Measurements from ENCODE around the gene FIBCD1. TPM values are rescaled to one million over a fixed set of nuclear protein-coding genes. Genes with fewer than 3 reads are reported as not detected.
"Not testable (repeated sequence)": the region's sequence is repeated elsewhere in the genome, so short reads cannot be mapped to it uniquely, and the experiment has no call there.

Gene FIBCD1
- total RNA-seq, 2 donors from 2014 or later = 1.0 to 2.2 TPM

- no peak for ATAC-seq
- no peak for DNase-seq
- intact Hi-C loops (cut with DNase I) = no loop called here
Measured at GRCh38 chr9:130917168-130917960, 21.7 kb downstream of the FIBCD1 start.

DNA sequence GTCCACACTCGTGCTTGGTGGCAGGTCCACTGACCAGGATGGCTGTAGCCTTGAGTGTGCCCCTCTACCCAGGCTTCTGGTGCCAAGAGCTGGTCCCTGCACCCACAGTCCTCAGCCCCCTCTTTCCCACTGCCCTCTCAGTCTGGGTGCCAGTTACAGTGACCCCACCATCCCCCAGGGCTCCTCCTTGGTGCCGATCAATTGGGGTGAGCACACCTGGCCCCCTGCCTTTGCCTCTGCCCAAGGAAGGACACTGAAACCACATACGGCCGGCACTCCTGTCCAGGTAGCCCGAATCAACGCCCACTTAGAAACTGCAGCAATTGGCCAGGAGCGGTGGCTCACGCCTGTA, 24.0 kb downstream of the FIBCD1 start:
- ATAC-seq (no peak), DNase-seq (no peak)
- intact Hi-C loops (cut with DNase I) = no loop called here

DNA sequence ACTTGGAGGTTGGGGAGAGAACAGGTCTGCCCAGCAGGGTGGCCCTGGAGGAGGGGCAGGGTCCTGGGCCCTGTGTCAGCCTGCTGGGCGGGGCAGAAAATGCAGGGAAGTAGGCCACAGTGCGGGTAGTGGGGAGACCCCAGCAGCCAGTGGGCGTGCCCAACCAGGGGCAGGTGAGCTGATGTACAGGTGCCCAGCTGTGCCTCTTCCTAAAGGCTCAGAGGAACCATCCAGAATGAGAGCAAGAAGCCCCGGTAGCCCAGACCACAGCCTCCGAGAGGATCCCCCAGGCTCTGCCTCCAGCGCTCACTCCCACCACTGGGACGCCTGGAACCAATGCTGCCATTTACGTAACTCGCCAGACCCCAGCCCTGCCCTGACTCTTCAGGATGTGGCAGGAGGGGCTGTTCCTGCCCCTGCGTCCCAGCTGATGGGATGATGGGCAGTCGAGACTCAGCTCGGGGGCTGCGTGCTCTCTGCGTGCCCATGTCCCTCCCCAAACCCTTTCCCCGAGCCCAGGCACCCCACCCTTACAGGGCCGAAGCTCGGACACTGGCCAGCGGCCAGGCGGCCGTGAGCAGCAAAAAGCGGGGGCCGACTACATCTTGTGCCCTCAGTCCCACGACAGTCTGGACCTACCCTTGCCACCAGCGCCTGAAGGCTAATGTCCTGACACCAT, 24.5 kb downstream of the FIBCD1 start:
- DNase-seq (no peak), ATAC-seq (no peak)
- intact Hi-C loops (cut with DNase I) = no loop called here

GRCh38 chr9:130913599-130914416, 25.2 kb downstream of the FIBCD1 start:
- no peak for DNase-seq
- intact Hi-C loops (cut with DNase I) = no loop called here
- ATAC-seq = no peak

DNA sequence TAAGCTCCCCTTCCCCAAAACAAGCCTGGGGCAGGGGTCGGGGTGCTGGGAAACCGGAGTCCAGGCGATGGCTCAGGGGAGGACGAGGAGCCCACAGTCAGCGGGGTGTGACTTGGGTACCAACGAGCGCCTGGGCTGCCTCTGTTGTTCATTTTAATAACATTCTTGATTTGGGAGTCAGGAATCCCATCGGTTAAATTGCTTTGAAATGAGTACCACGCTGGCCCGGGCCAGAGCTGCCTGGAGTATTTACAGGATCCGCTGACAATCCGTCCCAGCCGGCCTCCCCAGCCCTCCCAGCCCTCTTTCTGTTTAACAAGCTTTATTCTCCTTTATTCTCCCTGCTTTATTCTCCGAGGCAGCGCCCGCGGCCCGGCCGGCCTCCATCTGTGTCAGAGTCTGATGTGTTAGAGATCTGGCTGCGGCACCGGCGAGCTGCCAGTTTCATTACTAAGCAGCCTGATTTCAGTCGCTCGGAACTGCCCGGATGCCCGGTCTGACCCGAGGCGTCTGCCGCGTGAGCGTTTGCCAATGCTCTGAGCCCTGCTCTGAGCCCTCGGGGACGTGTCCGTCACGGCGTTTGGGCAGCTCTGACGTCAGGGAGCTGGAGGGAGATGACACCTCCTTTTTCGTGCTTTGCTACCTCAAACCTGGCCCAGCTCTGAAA, 26.0 kb downstream of the FIBCD1 start:
- DNase-seq (peak; percentile 62), ATAC-seq (peak; percentile 51 to 65)
- intact Hi-C loops (cut with DNase I) = no loop called here

- ATAC-seq = no peak
- intact Hi-C loops (cut with DNase I) = no loop called here
- DNase-seq = no peak
Measured at GRCh38 chr9:130911254-130912049, 27.6 kb downstream of the FIBCD1 start.

GRCh38 chr9:130910670-130911069, 28.4 kb downstream of the FIBCD1 start:
- ATAC-seq; DNase-seq; intact Hi-C loops (cut with DNase I): not testable (repeated sequence)

- intact Hi-C loops (cut with DNase I); ATAC-seq; DNase-seq: not testable (repeated sequence)
Measured at GRCh38 chr9:130910041-130910440, 29.0 kb downstream of the FIBCD1 start.

GRCh38 chr9:130908878-130909355, 30.1 kb downstream of the FIBCD1 start:
- intact Hi-C loops (cut with DNase I) = no loop called here
- no peak for ATAC-seq
- DNase-seq = no peak

GRCh38 chr9:130908146-130908877, 30.7 kb downstream of the FIBCD1 start:
- intact Hi-C loops (cut with DNase I) = no loop called here
- DNase-seq (no peak), ATAC-seq (no peak)

DNA sequence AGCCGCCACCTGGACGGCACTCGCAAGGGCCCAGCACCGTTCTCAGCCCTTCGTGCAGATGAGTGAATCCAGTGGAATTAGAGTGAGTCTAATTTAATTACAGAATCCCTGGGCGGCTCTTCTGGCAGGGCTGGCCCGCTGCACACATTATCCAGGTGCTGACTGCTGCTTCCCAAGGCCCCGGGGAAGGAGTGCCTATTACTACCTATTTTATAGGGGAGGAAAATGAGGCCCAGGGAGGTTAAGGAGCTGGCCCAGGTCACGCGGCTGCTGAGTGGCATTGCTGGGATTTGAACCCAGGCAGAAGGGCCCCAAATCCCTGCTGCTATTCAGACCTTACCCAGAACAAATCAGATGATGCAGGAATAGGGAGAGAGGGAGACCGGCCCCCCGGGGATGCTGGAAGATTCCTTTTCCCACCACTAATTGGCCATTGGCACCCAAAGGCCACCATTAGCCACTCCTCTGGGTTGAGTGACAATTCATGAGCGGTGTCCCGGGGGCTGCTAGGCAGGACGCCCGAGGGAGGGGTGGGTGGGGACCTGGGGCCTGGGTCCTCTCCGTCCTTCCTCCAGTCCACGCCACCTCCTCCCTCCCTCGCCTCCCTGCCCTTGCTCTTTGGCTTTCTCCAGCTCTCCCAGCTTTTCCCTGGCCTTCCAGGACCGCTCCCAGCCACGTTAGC, 32.2 kb downstream of the FIBCD1 start:
- DNase-seq = no peak
- no peak for ATAC-seq
- intact Hi-C loops (cut with DNase I) = no loop called here

DNA sequence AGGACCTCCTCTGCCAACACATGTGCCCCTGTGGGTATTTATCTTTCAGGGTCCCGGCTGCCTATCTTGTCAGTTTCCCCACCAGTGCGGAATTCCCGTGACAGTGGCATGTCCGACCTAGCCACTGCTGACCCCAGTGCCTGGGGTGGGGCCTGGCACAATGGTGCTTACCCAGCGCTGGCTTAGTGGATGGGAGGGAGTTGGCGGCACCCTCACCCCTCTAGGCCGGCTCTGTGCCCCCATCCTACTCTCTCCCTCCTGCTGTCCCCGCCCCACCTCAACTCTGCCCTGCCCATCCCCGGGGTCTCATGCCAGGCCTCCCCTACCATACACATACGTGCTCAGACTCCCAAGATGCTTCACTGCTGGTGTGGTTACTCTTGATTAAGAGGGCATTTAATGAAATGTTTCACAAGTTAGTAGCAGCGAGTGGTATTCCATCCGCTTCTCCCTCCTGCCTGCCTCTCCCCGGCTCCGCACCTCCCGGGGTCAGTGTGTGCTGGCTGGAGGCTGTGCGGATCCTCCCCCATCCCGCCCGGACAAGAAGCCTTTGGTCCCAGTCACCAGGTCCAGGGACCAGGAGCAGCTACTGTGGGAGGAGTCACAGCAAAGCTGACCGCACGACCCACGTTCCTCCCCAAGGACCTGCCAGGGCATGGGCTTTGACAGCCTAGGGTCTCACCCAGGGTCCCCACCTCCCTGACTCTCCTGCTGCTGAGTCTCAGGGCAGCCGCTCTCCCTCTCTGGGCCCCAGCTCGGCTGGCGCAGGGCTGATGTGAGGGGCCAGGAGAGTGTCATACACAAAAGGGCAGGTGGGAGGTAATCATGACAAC, 32.9 kb downstream of the FIBCD1 start:
- intact Hi-C loops (cut with DNase I) = no loop called here
- ATAC-seq (no peak), DNase-seq (no peak)

GRCh38 chr9:130905125-130905901, 33.7 kb downstream of the FIBCD1 start:
- intact Hi-C loops (cut with DNase I) = no loop called here
- no peak for ATAC-seq
- no peak for DNase-seq

DNA sequence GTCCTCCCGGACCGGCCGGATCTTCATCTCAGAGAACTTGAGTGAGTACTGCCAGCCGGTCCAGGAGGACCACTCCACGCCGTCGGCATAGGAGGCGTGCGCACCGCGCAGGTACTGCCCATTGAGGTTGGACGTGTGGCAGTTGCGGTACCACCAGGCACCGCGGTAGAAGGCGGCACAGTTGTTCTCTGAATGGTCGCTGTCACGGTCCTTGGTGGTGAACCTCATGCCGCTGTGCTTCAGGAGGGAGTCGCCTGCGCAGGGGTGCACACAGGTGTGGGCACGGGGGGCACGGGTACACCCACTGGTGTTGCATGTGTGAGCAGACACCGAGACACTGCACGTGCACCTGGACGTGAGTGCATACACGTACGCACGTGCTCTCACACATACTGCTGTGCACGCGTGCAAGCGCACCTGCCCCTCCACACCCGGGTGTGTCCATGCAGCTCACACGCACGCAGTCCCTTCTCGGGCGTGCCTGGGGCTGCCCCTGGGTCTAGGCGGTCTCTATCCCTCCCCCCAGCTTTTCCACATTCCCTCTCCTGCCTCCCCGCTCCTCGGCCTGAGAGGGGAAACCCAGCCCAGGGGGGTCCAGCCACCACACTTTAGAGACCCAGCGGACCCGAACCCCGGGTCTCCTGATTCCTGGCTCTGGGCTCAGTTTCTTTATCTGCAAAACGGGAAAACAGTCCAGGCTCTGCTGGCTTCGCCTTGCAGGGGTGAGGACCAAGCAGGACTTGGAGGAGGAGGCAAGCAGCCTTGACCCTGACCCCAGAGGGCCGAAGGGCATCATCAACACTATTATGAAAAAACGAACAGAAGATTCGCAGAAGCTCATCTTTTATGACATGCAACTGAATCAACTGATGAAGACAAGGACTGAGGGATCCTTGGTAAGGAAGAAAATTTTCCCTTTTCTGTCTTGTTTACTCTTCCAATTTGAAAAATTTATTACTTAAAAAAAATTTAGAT, 34.7 kb downstream of the FIBCD1 start:
- intact Hi-C loops (cut with DNase I) = no loop called here
- ATAC-seq (no peak), DNase-seq (no peak)

Measured in left cardiac atrium (tissue), 4 donors.